SK-N-SH (cell line): ENCODE measurements around the gene PCDHGB6. TPM values are rescaled to one million over a fixed set of nuclear protein-coding genes. Genes with fewer than 3 reads are reported as not detected.

Source experiments
- CTCF ChIA-PET: fragments of 300-600, 350-600 bp; formaldehyde crosslinking; extraction: SDS; loops from one replicate; lab custom pipeline; 2021; lab: Yijun Ruan, JAX
- POLR2A ChIA-PET: fragments of 350-600 bp; sonication (Branson Sonifier 250); formaldehyde crosslinking; extraction: SDS; loops from one replicate; lab custom pipeline; 2020; ENCODE audit warnings: antibody characterized with exemption, inconsistent platforms; lab: Yijun Ruan, JAX
- DNase-seq: peaks from one replicate; pipeline ENCODE4 v3.0.0; 2012
- H2AFZ ChIP-seq: fragments of 200-600 bp; sonication (generic); 2 replicates; pipeline ENCODE4 v1.8.1; 2016; ENCODE audit warnings: antibody characterized with exemption, mild to moderate bottlenecking, low read depth
- H3F3A ChIP-seq: fragments of 200-600 bp; sonication (generic); replicated peaks from 2 replicates; pipeline ENCODE3; 2016; ENCODE audit warnings: antibody characterized with exemption, mild to moderate bottlenecking; ENCODE audit not compliant: insufficient read depth
- H3K27ac ChIP-seq, 2 experiments: fragments of 200-500 bp in 1 of 2; fragments of 200-600 bp in 1 of 2; sonication (Bioruptor generic) in 1 of 2; sonication (generic), shearing (Covaris generic) in 1 of 2; 2 replicates each; pipeline versions ENCODE4 v1.5.1 to v1.6.1; 2014 to 2016; ENCODE audit warnings: low read depth in 2 of 2, inconsistent platforms in 1 of 2, low read length in 1 of 2, mild to moderate bottlenecking in 1 of 2, mixed read lengths in 1 of 2
- H3K27me3 ChIP-seq: fragments of 200-600 bp; sonication (generic), shearing (Covaris generic); 2 replicates; pipeline ENCODE4 v1.6.1; 2016; ENCODE audit warnings: mixed run types; ENCODE audit not compliant: insufficient read depth
- H3K36me3 ChIP-seq, 2 experiments: fragments of 200-500 bp in 1 of 2; fragments of 200-600 bp in 1 of 2; sonication (Bioruptor generic) in 1 of 2; sonication (generic) in 1 of 2; replicated peaks in 1 of 2; 2 replicates each; pipeline versions ENCODE3 to v1.5.1; 2014 to 2016; ENCODE audit warnings: low read length in 1 of 2, mild to moderate bottlenecking in 1 of 2; ENCODE audit not compliant: insufficient read depth in 2 of 2, control insufficient read depth in 1 of 2
- H3K4me1 ChIP-seq, 2 experiments: fragments of 200-500 bp in 1 of 2; fragments of 200-600 bp in 1 of 2; sonication (Bioruptor generic) in 1 of 2; sonication (generic), shearing (Covaris generic) in 1 of 2; 2 replicates each; pipeline versions ENCODE4 v1.5.1 to v1.6.1; 2014 to 2016; ENCODE audit warnings: low read depth in 1 of 2, low read length in 1 of 2, mixed run types in 1 of 2; ENCODE audit not compliant: insufficient read depth in 2 of 2, control insufficient read depth in 1 of 2
- H3K4me2 ChIP-seq: fragments of 200-600 bp; sonication (generic), shearing (Covaris generic); 2 replicates; pipeline ENCODE4 v1.6.1; 2017; ENCODE audit warnings: mixed run types
- H3K4me3 ChIP-seq, 2 experiments: fragments of 200-500 bp in 1 of 2; fragments of 200-600 bp in 1 of 2; sonication (Bioruptor generic) in 1 of 2; sonication (generic), shearing (Covaris generic) in 1 of 2; 2 replicates each; pipeline versions ENCODE4 v1.5.1 to v1.8.1; 2014 to 2016; ENCODE audit warnings: low read depth in 2 of 2, inconsistent platforms in 1 of 2, low read length in 1 of 2, mild to moderate bottlenecking in 1 of 2, mixed read lengths in 1 of 2, moderate library complexity in 1 of 2
- H3K79me2 ChIP-seq: fragments of 200-600 bp; sonication (generic); 2 replicates; pipeline ENCODE4 v1.8.1; 2017; ENCODE audit warnings: mild to moderate bottlenecking; ENCODE audit not compliant: insufficient read depth
- H3K9ac ChIP-seq: fragments of 200-600 bp; sonication (generic); 2 replicates; pipeline ENCODE4 v1.6.1; 2017; ENCODE audit warnings: mixed run types
- H3K9me2 ChIP-seq: fragments of 200-600 bp; sonication (generic); 2 replicates; pipeline ENCODE4 v1.6.1; 2017; ENCODE audit warnings: mixed run types
- H3K9me3 ChIP-seq: fragments of 200-600 bp; sonication (generic); 2 replicates; pipeline ENCODE4 v1.6.1; 2017; ENCODE audit warnings: mixed run types, mild to moderate bottlenecking, moderate library complexity
- H4K20me1 ChIP-seq: fragments of 200-600 bp; sonication (generic); 2 replicates; pipeline ENCODE4 v1.6.1; 2017; ENCODE audit warnings: mild to moderate bottlenecking, mixed run types; ENCODE audit not compliant: insufficient read depth
- ELF1 ChIP-seq: IDR thresholded peaks from 2 replicates; pipeline ENCODE4 v1.4.0; 2012
- FOXJ3 ChIP-seq: sonication (generic); formaldehyde crosslinking; IDR thresholded peaks from 2 replicates; pipeline ENCODE4 v1.5.1; 2020; ENCODE audit warnings: mild to moderate bottlenecking, missing genetic modification reagents
- JUND ChIP-seq: IDR thresholded peaks from 2 replicates; pipeline ENCODE4 v1.4.0; 2012
- POLR2AphosphoS5 ChIP-seq: IDR thresholded peaks from 2 replicates; pipeline ENCODE4 v1.6.1; 2012; ENCODE audit warnings: low read depth, low read length
- RAD21 ChIP-seq: IDR thresholded peaks from 2 replicates; pipeline ENCODE4 v1.6.1; 2012; ENCODE audit warnings: mild to moderate bottlenecking, low read length
- SIN3A ChIP-seq: IDR thresholded peaks from 2 replicates; pipeline ENCODE4 v1.6.1; 2012; ENCODE audit warnings: low read depth, mild to moderate bottlenecking, low read length, moderate library complexity, borderline replicate concordance
- WGBS: methylation state at CpG from one replicate; pipeline ENCODE4 v1.1.6; 2017; ENCODE audit warnings: low lambda C conversion rate; 5-methylcytosine and 5-hydroxymethylcytosine counted together
- polyA plus RNA-seq, 3 experiments: library from polyadenylated mRNA; depleted of rRNA; stranded (reverse); fragments of >200 nt; gene quantifications; 2 replicates each; pipeline ENCODE4 v1.2.3, GENCODE V29; 2012
- TF ChIP-seq, protein P1 (sequence below): IDR thresholded peaks from 2 replicates; pipeline ENCODE4 v1.4.0; 2012; ENCODE audit warnings: low read depth, borderline replicate concordance
- TF ChIP-seq, protein P2 (sequence below): IDR thresholded peaks from 2 replicates; pipeline ENCODE4; 2012
- TF ChIP-seq, protein P3 (sequence below): IDR thresholded peaks from 2 replicates; pipeline ENCODE4 v1.6.1; 2012; ENCODE audit warnings: mild to moderate bottlenecking, low read depth, low read length, moderate library complexity

Gene PCDHGB6
- polyA plus RNA-seq, 1 of the 3 experiments (the other 2 are of a cell fraction), result 0.18 TPM

DNA sequence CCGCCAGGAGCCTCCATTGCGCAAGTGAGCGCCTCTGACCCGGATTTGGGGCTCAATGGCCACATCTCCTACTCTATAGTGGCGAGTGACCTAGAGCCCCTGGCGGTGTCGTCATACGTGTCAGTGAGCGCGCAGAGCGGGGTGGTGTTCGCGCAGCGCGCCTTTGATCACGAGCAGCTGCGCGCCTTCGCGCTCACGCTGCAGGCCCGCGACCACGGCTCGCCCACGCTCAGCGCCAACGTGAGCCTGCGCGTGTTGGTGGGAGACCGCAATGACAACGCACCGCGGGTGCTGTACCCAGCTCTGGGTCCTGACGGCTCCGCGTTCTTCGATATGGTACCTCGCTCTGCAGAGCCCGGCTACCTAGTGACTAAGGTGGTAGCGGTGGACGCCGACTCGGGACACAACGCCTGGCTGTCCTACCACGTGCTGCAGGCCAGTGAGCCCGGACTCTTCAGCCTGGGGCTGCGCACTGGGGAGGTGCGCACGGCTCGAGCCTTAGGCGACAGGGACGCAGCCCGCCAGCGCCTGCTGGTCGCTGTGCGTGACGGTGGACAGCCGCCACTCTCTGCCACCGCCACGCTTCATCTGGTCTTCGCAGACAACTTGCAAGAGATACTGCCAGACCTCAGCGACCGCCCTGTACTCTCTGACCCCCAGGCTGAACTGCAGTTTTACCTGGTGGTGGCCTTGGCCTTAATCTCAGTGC, 1.9 kb downstream of the PCDHGB6 start:
- no peak for DNase-seq
- Histone ChIP-seq H3K27ac (no peak overlapping the region), H3K4me3 (no peak overlapping the region; a peak in 1 of 4 replicates), H4K20me1 (no peaks in the 10 kb centered on the region), H3F3A (no peaks in the 10 kb centered on the region), H3K36me3 (peaks cover 0 to 9% of the 10 kb centered on the region in 2 experiments), H2AFZ (no peak overlapping the region), H3K4me2 (no peak overlapping the region), H3K9me3 (no peaks in the 10 kb centered on the region; the same call in 1 of the 2 replicates), H3K9ac (no peak overlapping the region), H3K79me2 (no peaks in the 10 kb centered on the region), H3K27me3 (no peaks in the 10 kb centered on the region), H3K9me2 (no peaks in the 10 kb centered on the region), H3K4me1 (no peaks in the 10 kb centered on the region)
- no peak for TF ChIP-seq RAD21
- no peak for TF ChIP-seq ELF1
- TF ChIP-seq FOXJ3 (CRISPR knock-in tag), result no peak
- TF ChIP-seq, protein P1, sequence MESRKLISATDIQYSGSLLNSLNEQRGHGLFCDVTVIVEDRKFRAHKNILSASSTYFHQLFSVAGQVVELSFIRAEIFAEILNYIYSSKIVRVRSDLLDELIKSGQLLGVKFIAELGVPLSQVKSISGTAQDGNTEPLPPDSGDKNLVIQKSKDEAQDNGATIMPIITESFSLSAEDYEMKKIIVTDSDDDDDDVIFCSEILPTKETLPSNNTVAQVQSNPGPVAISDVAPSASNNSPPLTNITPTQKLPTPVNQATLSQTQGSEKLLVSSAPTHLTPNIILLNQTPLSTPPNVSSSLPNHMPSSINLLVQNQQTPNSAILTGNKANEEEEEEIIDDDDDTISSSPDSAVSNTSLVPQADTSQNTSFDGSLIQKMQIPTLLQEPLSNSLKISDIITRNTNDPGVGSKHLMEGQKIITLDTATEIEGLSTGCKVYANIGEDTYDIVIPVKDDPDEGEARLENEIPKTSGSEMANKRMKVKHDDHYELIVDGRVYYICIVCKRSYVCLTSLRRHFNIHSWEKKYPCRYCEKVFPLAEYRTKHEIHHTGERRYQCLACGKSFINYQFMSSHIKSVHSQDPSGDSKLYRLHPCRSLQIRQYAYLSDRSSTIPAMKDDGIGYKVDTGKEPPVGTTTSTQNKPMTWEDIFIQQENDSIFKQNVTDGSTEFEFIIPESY, result no peak
- TF ChIP-seq, protein P2, sequence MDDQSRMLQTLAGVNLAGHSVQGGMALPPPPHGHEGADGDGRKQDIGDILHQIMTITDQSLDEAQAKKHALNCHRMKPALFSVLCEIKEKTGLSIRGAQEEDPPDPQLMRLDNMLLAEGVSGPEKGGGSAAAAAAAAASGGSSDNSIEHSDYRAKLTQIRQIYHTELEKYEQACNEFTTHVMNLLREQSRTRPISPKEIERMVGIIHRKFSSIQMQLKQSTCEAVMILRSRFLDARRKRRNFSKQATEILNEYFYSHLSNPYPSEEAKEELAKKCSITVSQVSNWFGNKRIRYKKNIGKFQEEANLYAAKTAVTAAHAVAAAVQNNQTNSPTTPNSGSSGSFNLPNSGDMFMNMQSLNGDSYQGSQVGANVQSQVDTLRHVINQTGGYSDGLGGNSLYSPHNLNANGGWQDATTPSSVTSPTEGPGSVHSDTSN, result no peak
- no peak for TF ChIP-seq SIN3A
- TF ChIP-seq, protein P3, sequence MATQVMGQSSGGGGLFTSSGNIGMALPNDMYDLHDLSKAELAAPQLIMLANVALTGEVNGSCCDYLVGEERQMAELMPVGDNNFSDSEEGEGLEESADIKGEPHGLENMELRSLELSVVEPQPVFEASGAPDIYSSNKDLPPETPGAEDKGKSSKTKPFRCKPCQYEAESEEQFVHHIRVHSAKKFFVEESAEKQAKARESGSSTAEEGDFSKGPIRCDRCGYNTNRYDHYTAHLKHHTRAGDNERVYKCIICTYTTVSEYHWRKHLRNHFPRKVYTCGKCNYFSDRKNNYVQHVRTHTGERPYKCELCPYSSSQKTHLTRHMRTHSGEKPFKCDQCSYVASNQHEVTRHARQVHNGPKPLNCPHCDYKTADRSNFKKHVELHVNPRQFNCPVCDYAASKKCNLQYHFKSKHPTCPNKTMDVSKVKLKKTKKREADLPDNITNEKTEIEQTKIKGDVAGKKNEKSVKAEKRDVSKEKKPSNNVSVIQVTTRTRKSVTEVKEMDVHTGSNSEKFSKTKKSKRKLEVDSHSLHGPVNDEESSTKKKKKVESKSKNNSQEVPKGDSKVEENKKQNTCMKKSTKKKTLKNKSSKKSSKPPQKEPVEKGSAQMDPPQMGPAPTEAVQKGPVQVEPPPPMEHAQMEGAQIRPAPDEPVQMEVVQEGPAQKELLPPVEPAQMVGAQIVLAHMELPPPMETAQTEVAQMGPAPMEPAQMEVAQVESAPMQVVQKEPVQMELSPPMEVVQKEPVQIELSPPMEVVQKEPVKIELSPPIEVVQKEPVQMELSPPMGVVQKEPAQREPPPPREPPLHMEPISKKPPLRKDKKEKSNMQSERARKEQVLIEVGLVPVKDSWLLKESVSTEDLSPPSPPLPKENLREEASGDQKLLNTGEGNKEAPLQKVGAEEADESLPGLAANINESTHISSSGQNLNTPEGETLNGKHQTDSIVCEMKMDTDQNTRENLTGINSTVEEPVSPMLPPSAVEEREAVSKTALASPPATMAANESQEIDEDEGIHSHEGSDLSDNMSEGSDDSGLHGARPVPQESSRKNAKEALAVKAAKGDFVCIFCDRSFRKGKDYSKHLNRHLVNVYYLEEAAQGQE, result no peak
- WGBS, result 90% methylated on average over 64 of the region's 64 CpGs
- CTCF ChIA-PET, result no interaction called here
- POLR2A ChIA-PET, result no interaction called here

DNA sequence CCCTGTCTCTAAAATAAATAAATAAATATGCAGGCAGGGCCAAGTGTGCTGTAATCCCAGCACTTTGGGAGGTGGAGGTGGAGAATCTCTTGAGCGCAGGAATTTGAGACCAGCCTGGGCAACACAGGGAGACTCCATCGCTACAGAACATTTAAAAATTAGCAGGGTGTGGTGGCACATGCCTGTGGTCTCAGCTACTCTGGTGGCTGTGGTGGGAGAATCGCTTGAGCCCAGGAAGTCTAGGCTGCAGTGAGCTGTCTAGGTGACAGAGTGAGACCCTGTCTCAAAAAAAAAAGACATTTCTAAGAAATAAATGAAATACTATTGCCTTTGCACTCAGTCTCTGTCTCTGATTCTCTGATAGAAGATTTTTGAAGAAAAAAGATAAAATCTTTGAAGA, 3.8 kb downstream of the PCDHGB6 start:
- H3K9me3 ChIP-seq, result no peaks in the 10 kb centered on the region; the same call in 1 of the 2 replicates

More for the DNA sequence above, 3.8 kb downstream of the PCDHGB6 start:
- H3F3A ChIP-seq, result no peaks in the 10 kb centered on the region
- H3K4me3 ChIP-seq, result no peak overlapping the region
- WGBS, result 62% methylated on average over 3 of the region's 3 CpGs
- H3K4me2 ChIP-seq, result no peak overlapping the region
- H3K9me2 ChIP-seq, result no peaks in the 10 kb centered on the region
- ChIA-PET POLR2A (no interaction called here), CTCF (no interaction called here)
- no peaks in the 10 kb centered on the region for H3K4me1 ChIP-seq
- H3K79me2 ChIP-seq, result no peaks in the 10 kb centered on the region
- H4K20me1 ChIP-seq, result no peaks in the 10 kb centered on the region
- no peak overlapping the region for H2AFZ ChIP-seq
- H3K27me3 ChIP-seq, result no peaks in the 10 kb centered on the region
- H3K27ac ChIP-seq, result no peak overlapping the region
- no peak for DNase-seq
- H3K36me3 ChIP-seq, result peaks cover 0 to 9% of the 10 kb centered on the region in 2 experiments
- no peak for TF ChIP-seq JUND
- TF ChIP-seq SIN3A, result no peak
- TF ChIP-seq POLR2AphosphoS5, result no peak
- TF ChIP-seq, all 33 proteins: peak for 0
- no peak overlapping the region for H3K9ac ChIP-seq
